Skeletal muscle tissue (tissue), 4 donors: ENCODE results near the gene SLC23A3. TPM values are rescaled to one million over a fixed set of nuclear protein-coding genes. Genes with fewer than 3 reads are reported as not detected.
"Not testable (repeated sequence)": the region's sequence is repeated elsewhere in the genome, so short reads cannot be mapped to it uniquely, and the experiment has no call there.

Experiments
- H3K27ac ChIP-seq: one replicate; pipeline ENCODE4 v1.7.0; 2013; ENCODE audit warnings: mild to moderate bottlenecking, low read depth, low read length, inconsistent platforms
- H3K27me3 ChIP-seq, 3 donors: one replicate each; pipeline ENCODE4 v1.7.0; 2013; ENCODE audit warnings: low read length in 3 of 3; ENCODE audit not compliant: control insufficient read depth in 3 of 3, insufficient read depth in 3 of 3
- H3K36me3 ChIP-seq, 3 donors: one replicate each; pipeline ENCODE4 v1.7.0; 2013; ENCODE audit warnings: low read length in 3 of 3; ENCODE audit not compliant: control insufficient read depth in 3 of 3, insufficient read depth in 3 of 3
- H3K4me1 ChIP-seq, 3 donors: one replicate each; pipeline ENCODE4 v1.7.0; 2013; ENCODE audit warnings: low read length in 3 of 3, mild to moderate bottlenecking in 3 of 3; ENCODE audit not compliant: control insufficient read depth in 3 of 3, insufficient read depth in 3 of 3
- H3K4me3 ChIP-seq, 3 donors: one replicate each; pipeline ENCODE4 v1.7.0; 2013; ENCODE audit warnings: low read length in 3 of 3
- H3K9ac ChIP-seq, 3 donors: one replicate each; pipeline ENCODE4 v1.7.0; 2013; ENCODE audit warnings: low read length in 3 of 3, mild to moderate bottlenecking in 3 of 3, moderate library complexity in 2 of 3, low read depth in 1 of 3
- H3K9me3 ChIP-seq, 3 donors: one replicate each; pipeline ENCODE4 v1.7.0; 2013; ENCODE audit warnings: low read length in 3 of 3; ENCODE audit not compliant: control insufficient read depth in 3 of 3
- total RNA-seq: library from RNA; depleted of rRNA; stranded (reverse); fragments of >200 nt; gene quantifications from one replicate; pipeline ENCODE4 v1.2.3, GENCODE V29; 2014
- donor health status: Osteomylitis.

Gene SLC23A3
- total RNA-seq, 1 donor from 2014 or later = 0.52 TPM

DNA sequence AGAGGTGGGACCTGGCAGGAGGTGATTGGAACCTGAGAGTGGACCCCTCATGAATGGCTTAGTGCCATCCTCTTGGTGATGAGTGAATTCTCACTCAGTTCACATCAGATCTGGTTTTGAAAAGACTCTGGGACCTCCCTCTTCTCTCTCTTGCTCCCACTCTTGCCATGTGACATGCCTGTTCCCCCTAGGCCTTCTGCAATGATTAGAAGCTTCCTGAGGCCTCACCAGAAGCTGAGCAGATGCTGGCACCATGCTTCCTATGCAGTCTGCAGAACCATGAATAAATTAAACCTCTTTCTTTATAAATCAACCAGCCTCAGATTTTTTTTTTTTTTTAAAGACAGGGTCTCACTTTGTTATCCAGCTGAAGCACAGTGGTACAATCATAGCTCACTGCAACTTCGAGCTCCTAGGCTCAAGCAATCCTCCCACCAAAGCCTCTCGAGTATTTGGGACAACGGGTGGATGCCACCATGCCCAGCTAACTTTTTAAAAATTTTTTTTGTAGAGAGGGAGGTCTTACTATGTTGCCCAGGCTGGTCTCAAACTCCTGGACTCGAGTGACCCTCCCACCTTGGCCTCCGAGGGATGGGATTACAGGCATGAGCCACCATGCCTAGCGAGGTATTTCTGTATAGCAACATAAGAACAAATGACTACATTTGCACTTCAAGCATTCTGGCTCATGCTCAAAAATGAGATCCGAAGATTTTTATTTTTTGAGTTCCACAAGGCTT lies 34.8 kb upstream of the SLC23A3 start:
- H3K27me3 ChIP-seq = peaks cover 0 to 4% (median under 1%) of the 10 kb centered on the region in 3 donors
- peaks cover 15 to 19% (median 16%) of the 10 kb centered on the region in 3 donors for H3K36me3 ChIP-seq
- H3K4me3 ChIP-seq = no peak overlapping the region
- H3K4me1 ChIP-seq = peaks cover 17 to 20% (median 18%) of the 10 kb centered on the region in 3 donors
- no peaks in the 10 kb centered on the region for H3K9me3 ChIP-seq
- H3K27ac ChIP-seq = no peak overlapping the region
- no peak overlapping the region for H3K9ac ChIP-seq

DNA sequence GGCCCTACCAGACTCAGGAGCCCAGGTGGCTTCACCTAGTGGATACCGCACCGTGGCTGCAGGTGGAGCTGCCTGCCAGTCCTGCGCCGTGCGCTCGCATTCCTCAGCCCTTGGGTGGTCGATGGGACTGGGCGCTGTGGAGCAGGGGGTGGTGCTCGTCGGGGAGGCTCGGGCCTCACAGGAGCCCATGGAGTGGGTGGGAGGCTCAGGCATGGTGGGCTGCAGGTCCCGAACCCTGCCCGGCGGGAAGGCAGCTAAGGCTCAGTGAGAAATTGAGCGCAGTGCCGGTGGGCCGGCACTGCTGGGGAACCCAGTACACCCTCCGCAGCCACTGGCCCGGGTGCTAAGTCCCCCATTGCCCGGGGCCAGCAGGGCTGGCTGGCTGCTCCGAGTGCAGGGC lies 31.5 kb upstream of the SLC23A3 start:
- not testable (repeated sequence) for H3K9me3 ChIP-seq, H3K27ac ChIP-seq, H3K4me1 ChIP-seq, H3K36me3 ChIP-seq, H3K4me3 ChIP-seq, H3K9ac ChIP-seq
- peaks cover 4 to 13% (median 10%) of the 10 kb centered on the region in 3 donors for H3K27me3 ChIP-seq

DNA sequence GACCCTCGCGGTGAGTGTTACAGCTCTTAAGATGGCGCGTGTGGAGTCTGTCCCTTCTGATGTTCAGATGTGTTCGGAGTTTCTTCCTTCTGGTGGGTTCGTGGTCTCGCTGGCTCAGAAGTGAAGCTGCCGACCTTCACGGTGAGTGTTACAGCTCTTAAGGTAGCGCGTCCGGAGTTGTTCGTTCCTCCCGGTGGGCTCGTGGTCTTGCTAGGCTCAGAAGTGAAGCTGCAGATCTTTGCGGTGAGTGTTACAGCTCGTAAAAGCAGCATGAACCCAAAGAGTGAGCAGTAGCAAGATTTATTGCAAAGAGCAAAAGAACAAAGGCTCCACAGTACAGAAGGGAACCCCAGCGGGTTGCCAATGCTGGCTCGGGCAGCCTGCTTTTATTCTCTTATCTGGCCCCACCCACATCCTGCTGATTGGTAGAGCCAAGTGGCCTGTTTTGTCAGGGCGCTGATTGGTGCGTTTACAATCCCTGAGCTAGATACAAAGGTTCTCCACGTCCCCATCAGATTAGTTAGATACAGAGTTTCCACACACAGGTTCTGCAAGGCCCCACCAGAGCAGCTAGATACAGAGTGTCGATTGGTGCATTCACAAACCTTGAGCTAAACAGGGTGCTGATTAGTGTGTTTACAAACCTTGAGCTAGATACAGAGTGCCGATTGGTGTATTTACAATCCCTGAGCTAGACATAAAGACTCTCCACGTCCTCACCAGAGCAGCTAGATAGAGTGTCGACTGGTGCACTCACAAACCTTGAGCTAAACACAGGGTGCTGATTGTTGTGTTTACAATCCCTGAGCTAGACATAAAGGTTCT lies 30.9 kb upstream of the SLC23A3 start:
- H3K27ac ChIP-seq, H3K36me3 ChIP-seq, H3K4me1 ChIP-seq, H3K4me3 ChIP-seq, H3K9ac ChIP-seq, H3K9me3 ChIP-seq: not testable (repeated sequence)
- H3K27me3 ChIP-seq = peaks cover 4 to 13% (median 10%) of the 10 kb centered on the region in 3 donors

DNA sequence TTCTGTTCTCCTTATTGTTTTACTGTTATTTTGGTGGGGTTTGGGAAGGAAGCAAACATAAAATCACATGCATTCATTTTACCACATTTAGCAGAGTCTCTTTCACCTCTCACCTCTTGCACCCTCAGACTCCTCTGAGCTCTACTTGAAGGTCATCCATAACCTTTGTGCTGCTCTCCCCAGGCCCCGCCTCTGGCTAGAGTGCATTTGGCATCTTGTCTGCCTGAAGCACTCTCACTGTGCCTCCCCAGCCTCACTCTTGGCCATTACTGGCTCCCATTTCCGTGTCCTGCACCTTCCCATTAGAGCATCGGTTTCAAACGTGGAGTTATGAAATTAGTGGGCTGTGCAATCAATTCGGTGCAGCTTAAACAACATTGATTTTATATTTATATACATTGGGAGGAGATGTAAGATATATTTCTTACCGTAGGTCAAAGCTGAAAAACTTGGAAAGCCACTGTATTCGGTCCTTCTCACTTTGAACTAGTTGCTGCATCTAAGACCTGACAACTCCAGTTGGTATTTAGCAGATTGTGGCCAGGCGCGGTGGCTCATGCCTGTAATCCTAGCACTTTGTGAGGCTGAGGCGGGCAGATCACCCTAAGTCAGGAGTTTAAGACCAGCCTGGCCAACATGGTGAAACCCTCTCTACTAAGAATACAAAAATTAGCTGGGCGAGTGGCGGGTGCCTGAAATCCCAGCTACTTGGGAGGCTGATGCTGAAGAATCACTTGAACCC lies 29.8 kb upstream of the SLC23A3 start:
- no peaks in the 10 kb centered on the region for H3K36me3 ChIP-seq
- no peaks in the 10 kb centered on the region for H3K4me1 ChIP-seq
- no peak overlapping the region for H3K27ac ChIP-seq
- H3K4me3 ChIP-seq = no peak overlapping the region
- H3K9me3 ChIP-seq = no peaks in the 10 kb centered on the region
- no peak overlapping the region for H3K9ac ChIP-seq
- H3K27me3 ChIP-seq = peaks cover 4 to 13% (median 10%) of the 10 kb centered on the region in 3 donors

DNA sequence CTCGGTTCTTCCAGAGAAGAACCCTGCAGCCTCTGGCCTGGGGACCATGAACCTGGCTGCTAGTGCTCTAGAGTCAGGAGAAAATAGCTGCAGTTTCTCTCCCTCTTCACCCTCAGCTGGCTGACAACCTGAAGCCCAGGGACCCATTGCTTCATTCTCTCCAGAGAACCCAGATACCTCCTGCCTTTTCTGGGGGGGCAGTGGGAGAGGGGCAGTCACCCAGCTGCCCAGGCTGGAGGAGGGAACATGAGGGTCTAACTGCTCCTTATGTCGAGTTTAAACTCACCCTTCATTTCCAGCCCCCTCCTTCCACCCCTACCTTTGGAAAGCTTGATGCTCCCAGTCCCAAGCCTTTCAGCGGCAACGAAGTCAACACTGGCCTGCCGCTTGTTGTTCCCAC lies 29.1 kb upstream of the SLC23A3 start:
- Histone ChIP-seq H3K9me3 (no peaks in the 10 kb centered on the region), H3K4me3 (no peak overlapping the region), H3K9ac (no peak overlapping the region)

DNA sequence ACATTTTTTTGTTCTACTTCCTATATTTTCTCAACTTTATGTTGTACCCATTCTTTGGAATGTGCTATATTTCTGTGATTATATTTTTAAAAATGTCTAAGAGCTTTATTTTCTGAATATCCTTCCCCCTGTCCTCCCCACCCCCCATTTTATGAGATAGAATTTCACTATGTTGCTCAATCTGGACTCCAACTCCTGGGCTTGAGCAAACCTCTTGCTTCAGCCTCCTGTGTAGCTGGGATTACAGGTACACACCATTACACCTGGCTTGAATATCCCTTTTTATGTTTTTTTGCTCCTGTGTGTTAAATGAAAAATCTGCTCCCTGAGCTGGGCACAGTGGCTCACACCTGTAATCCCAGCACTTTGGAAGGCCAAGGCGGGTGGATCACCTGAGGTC lies 27.6 kb upstream of the SLC23A3 start:
- H3K4me3 ChIP-seq = no peak overlapping the region
- H3K27me3 ChIP-seq = peaks cover 4 to 13% (median 10%) of the 10 kb centered on the region in 3 donors
- no peaks in the 10 kb centered on the region for H3K36me3 ChIP-seq
- H3K4me1 ChIP-seq = no peaks in the 10 kb centered on the region
- H3K27ac ChIP-seq = no peak overlapping the region
- H3K9me3 ChIP-seq = no peaks in the 10 kb centered on the region
- H3K9ac ChIP-seq = no peak overlapping the region

More for the DNA sequence above, 29.1 kb upstream of the SLC23A3 start:
- H3K27ac ChIP-seq = no peak overlapping the region
- H3K4me1 ChIP-seq = no peaks in the 10 kb centered on the region
- H3K36me3 ChIP-seq = no peaks in the 10 kb centered on the region
- peaks cover 4 to 13% (median 10%) of the 10 kb centered on the region in 3 donors for H3K27me3 ChIP-seq

DNA sequence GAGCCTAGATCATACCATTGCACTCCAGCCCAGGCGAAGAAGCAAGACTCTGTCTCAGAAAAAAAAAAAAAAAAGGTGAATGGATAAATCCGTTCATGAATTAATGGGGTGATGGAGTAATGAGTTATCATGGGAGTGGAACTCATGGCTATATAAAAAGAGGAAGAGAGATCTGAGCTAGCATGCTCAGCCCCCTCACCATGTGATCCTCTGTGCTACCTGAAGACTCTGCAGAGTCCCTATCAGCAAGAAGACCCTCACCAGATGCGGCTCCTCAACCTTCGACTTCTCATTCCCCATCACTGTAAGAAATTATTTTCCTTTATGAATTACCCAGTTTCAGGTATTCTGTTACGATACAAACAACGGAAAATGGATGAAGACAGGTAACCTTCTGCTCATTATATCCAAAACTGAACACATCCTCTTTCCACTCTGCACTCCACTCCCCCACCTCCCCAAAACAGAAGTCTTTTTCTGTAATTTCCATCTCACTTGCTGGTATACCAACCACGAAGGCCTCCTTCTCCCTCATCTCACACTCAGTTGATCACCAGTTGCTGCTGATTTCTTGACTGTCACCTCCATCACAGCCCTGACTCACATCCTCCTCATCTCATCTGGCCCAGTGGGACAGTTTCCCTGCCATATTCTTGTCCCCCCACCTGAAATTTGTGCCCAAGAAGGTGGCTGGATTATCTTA lies 17.1 kb upstream of the SLC23A3 start:
- no peaks in the 10 kb centered on the region for H3K27me3 ChIP-seq
- no peak overlapping the region for H3K9ac ChIP-seq
- H3K4me1 ChIP-seq = no peaks in the 10 kb centered on the region
- H3K9me3 ChIP-seq = no peaks in the 10 kb centered on the region
- H3K36me3 ChIP-seq = peaks cover 16 to 29% (median 25%) of the 10 kb centered on the region in 3 donors
- H3K27ac ChIP-seq = no peak overlapping the region
- H3K4me3 ChIP-seq = no peak overlapping the region

DNA sequence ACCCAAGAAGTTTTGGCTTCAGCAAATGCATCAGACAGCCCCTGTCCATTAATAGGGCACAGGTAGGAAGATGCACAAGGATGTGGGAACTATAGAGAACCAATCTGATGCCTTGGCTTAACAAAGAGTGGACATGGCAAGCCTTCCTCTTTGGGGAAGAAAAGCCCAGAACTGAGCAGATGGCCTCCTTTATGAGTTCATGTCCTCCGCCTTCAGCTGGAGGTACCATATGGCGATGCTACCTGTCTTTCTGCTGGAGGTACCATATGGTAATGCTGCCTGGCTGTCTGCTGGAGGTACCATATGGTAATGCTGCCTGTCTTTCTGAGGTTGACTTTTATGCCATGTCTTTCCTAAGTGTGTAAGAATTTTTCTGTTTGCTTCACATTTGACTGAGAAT lies 14.3 kb upstream of the SLC23A3 start:
- Histone ChIP-seq H3K4me1 (peaks cover 5 to 10% (median 8%) of the 10 kb centered on the region in 3 donors), H3K27ac (no peak overlapping the region), H3K4me3 (no peak overlapping the region), H3K36me3 (peaks cover 40 to 54% (median 52%) of the 10 kb centered on the region in 3 donors), H3K27me3 (no peaks in the 10 kb centered on the region), H3K9me3 (no peaks in the 10 kb centered on the region), H3K9ac (no peak overlapping the region)

DNA sequence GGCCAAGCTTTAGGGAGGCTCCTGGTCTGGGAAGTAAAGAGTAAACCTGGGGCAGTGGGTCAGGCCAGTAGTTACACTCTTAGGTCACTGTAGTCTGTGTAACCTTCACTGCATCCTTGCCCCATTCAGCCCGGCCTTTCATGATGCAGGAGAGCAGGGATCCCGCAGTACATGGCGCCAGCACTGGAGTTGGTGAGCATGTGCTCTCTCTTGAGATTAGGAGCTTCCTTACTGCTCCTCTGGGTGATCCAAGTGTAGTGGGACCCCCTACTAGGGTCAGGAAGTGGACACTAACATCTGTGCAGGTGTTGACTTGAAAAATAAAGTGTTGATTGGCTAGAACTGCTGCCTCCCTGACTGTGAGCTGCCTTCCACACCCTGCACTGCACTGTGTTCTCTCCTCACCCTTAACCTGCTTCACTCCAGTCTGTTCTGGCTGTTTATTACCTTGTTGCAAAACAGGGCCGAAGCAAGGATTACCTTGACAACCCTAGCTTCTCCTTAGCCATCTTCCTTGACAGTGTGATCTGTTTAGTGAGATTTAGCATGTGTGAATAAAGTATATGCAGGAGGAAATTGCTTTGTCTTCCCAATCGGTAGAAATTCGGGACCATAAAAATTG lies 13.4 kb upstream of the SLC23A3 start:
- Histone ChIP-seq H3K9me3 (no peaks in the 10 kb centered on the region), H3K27me3 (no peaks in the 10 kb centered on the region), H3K9ac (no peak overlapping the region), H3K36me3 (peaks cover 44 to 54% (median 52%) of the 10 kb centered on the region in 3 donors), H3K4me3 (no peak overlapping the region), H3K27ac (no peak overlapping the region), H3K4me1 (peaks cover 11 to 17% (median 14%) of the 10 kb centered on the region in 3 donors)
